Measurements from ENCODE around the gene APOL5. TPM values are rescaled to one million over a fixed set of nuclear protein-coding genes. Genes with fewer than 3 reads are reported as not detected.

APOL5 gene
- total RNA-seq, 1 donor from 2014 or later = not detected

- no peak for DNase-seq
- no peak for TF ChIP-seq CTCF (IDR thresholded peaks at IDR 0.05; ENCODE audit: partially characterized antibody, unreplicated experiment)
- Mint-ChIP-seq H3K27me3 (ENCODE audit: unreplicated experiment) (no peaks in the 10 kb centered on the region), H3K27ac (ENCODE audit: unreplicated experiment) (no peak overlapping the region), H3K36me3 (ENCODE audit: unreplicated experiment) (no peaks in the 10 kb centered on the region), H3K9me3 (ENCODE audit: unreplicated experiment) (peaks cover 2% of the 10 kb centered on the region), H3K4me1 (ENCODE audit: low read depth, unreplicated experiment) (peaks cover 2% of the 10 kb centered on the region), H3K4me3 (ENCODE audit: unreplicated experiment) (no peak overlapping the region)
Observed at GRCh38 chr22:35761037-35761436, 43.4 kb downstream of the APOL5 start.

GRCh38 chr22:35766654-35767580, 49.2 kb downstream of the APOL5 start:
- Mint-ChIP-seq H3K4me1 (ENCODE audit: low read depth, unreplicated experiment) (peaks cover 23% of the 10 kb centered on the region), H3K27ac (ENCODE audit: unreplicated experiment) (peak overlapping the region; percentile 92), H3K27me3 (ENCODE audit: unreplicated experiment) (peaks cover 4% of the 10 kb centered on the region), H3K36me3 (ENCODE audit: unreplicated experiment) (no peaks in the 10 kb centered on the region), H3K9me3 (ENCODE audit: unreplicated experiment) (no peaks in the 10 kb centered on the region), H3K4me3 (ENCODE audit: unreplicated experiment) (peak overlapping the region; percentile 58)
- TF ChIP-seq CTCF (IDR thresholded peaks at IDR 0.05; ENCODE audit: partially characterized antibody, unreplicated experiment) = no peak
- DNase-seq = no peak

GRCh38 chr22:35769974-35770373, 52.3 kb downstream of the APOL5 start:
- no peak for DNase-seq
- no peaks in the 10 kb centered on the region for H3K36me3 Mint-ChIP-seq (ENCODE audit: unreplicated experiment)
- no peak for TF ChIP-seq CTCF (IDR thresholded peaks at IDR 0.05; ENCODE audit: partially characterized antibody, unreplicated experiment)
- H3K4me3 Mint-ChIP-seq (ENCODE audit: unreplicated experiment) = no peak overlapping the region
- H3K27ac Mint-ChIP-seq (ENCODE audit: unreplicated experiment) = no peak overlapping the region
- H3K27me3 Mint-ChIP-seq (ENCODE audit: unreplicated experiment) = peaks cover 4% of the 10 kb centered on the region
- peaks cover 23% of the 10 kb centered on the region for H3K4me1 Mint-ChIP-seq (ENCODE audit: low read depth, unreplicated experiment)
- no peaks in the 10 kb centered on the region for H3K9me3 Mint-ChIP-seq (ENCODE audit: unreplicated experiment)

- no peak overlapping the region for H3K27ac Mint-ChIP-seq (ENCODE audit: unreplicated experiment)
- no peak for TF ChIP-seq CTCF (IDR thresholded peaks at IDR 0.05; ENCODE audit: partially characterized antibody, unreplicated experiment)
- H3K27me3 Mint-ChIP-seq (ENCODE audit: unreplicated experiment) = no peaks in the 10 kb centered on the region
- no peaks in the 10 kb centered on the region for H3K9me3 Mint-ChIP-seq (ENCODE audit: unreplicated experiment)
- DNase-seq = no peak
- H3K4me1 Mint-ChIP-seq (ENCODE audit: low read depth, unreplicated experiment) = no peaks in the 10 kb centered on the region
- H3K4me3 Mint-ChIP-seq (ENCODE audit: unreplicated experiment) = no peak overlapping the region
- no peaks in the 10 kb centered on the region for H3K36me3 Mint-ChIP-seq (ENCODE audit: unreplicated experiment)
Observed at GRCh38 chr22:35775339-35775738, 57.7 kb downstream of the APOL5 start.

GRCh38 chr22:35777335-35777975, 59.8 kb downstream of the APOL5 start:
- peaks cover under 1% of the 10 kb centered on the region for H3K27me3 Mint-ChIP-seq (ENCODE audit: unreplicated experiment)
- no peak overlapping the region for H3K27ac Mint-ChIP-seq (ENCODE audit: unreplicated experiment)
- no peak overlapping the region for H3K4me3 Mint-ChIP-seq (ENCODE audit: unreplicated experiment)
- no peaks in the 10 kb centered on the region for H3K36me3 Mint-ChIP-seq (ENCODE audit: unreplicated experiment)
- no peaks in the 10 kb centered on the region for H3K4me1 Mint-ChIP-seq (ENCODE audit: low read depth, unreplicated experiment)
- no peak for DNase-seq
- no peak for TF ChIP-seq CTCF (IDR thresholded peaks at IDR 0.05; ENCODE audit: partially characterized antibody, unreplicated experiment)
- no peaks in the 10 kb centered on the region for H3K9me3 Mint-ChIP-seq (ENCODE audit: unreplicated experiment)
